ENCODE results near the gene CAP1. TPM values are rescaled to one million over a fixed set of nuclear protein-coding genes. Genes with fewer than 3 reads are reported as not detected.

The CAP1 gene
- total and polyA plus RNA-seq, 2 of the 13 experiments (the other 11 are each of a cell fraction or from before 2014, with no cell fraction given) = 174 to 195 TPM

GRCh38 chr1:40001456-40001855 is 39.1 kb upstream of the CAP1 start (continued):
- no peak for TF ChIP-seq DMTF1 (CRISPR knock-in tag; IDR thresholded peaks at IDR 0.05)
- no peak for TF ChIP-seq PLSCR1 (CRISPR knock-in tag; IDR thresholded peaks at IDR 0.05; ENCODE audit: borderline replicate concordance)
- TF ChIP-seq ATF4 (CRISPR knock-in tag; IDR thresholded peaks at IDR 0.05) = no peak

- H2AFZ ChIP-seq (ENCODE audit: low read length) = no peak overlapping the region
- no peaks in the 10 kb centered on the region for H3K9me3 ChIP-seq (ENCODE audit: low read length)
- 38% methylated on average over 10 of the region's 10 CpGs for WGBS (ENCODE audit: low lambda C conversion rate)
- H3K36me3 ChIP-seq (replicated peaks in 1 of 2; ENCODE audit: control insufficient read depth in 1 of 2, insufficient read depth in 2 of 2, low read length in 2 of 2) = no peaks in the 10 kb centered on the region
- H4K20me1 ChIP-seq (ENCODE audit: insufficient read depth, low read length) = no peaks in the 10 kb centered on the region
- DNase-seq (ENCODE audit: low spot score) (no peak), ATAC-seq (no peak), FAIRE-seq (no peak)
- H3K27ac ChIP-seq (ENCODE audit: extremely low read length, insufficient read depth, low read length) = no peak overlapping the region
- POLR2A ChIA-PET = no interaction called here
- no peak overlapping the region for H3K9ac ChIP-seq (ENCODE audit: insufficient read depth, low read depth, low read length)
- H3K4me1 ChIP-seq (ENCODE audit: insufficient read depth, low read length) = no peaks in the 10 kb centered on the region
- no TSS peak for BruUV-seq (replicated peaks)
- H3K79me2 ChIP-seq (ENCODE audit: insufficient read depth, low read length) = no peaks in the 10 kb centered on the region
- no peak overlapping the region for H3K4me3 ChIP-seq (replicated peaks in 1 of 3; ENCODE audit: insufficient read depth in 1 of 3, low read depth in 2 of 3, low read length in 3 of 3)
- H3K4me2 ChIP-seq (ENCODE audit: low read depth, low read length) = no peak overlapping the region
- intact Hi-C loops (cut with micrococcal nuclease; ENCODE audit: unreplicated experiment) = no loop called here
- in situ Hi-C loops (cut with HindIII; ENCODE audit: extremely low pct_ligation_motif_present, low pct_unique_long_range_greater_than_20kb) = no loop called here
- CTCF ChIA-PET (ENCODE audit: low intra/inter-chr PET ratio, low total read pairs) = no interaction called here
- TF ChIP-seq CHCHD3 (CRISPR knock-in tag; IDR thresholded peaks at IDR 0.05) = no peak
- no peak for TF ChIP-seq ZNF20 (CRISPR knock-in tag; IDR thresholded peaks at IDR 0.05)
- no peaks in the 10 kb centered on the region for H3K27me3 ChIP-seq (ENCODE audit: control insufficient read depth in 1 of 2, insufficient read depth in 2 of 2, low read length in 2 of 2)
Measured at GRCh38 chr1:40003156-40004093, 37.1 kb upstream of the CAP1 start.
